Neural cell (in vitro differentiated cells): ENCODE results near the gene EXOC4. TPM values are rescaled to one million over a fixed set of nuclear protein-coding genes. Genes with fewer than 3 reads are reported as not detected.

Source experiments
- H2AFZ ChIP-seq: fragments of 200-600, 300-800 bp; sonication (generic), shearing (Covaris generic); 2 replicates; pipeline ENCODE4 v1.6.0; 2014; ENCODE audit warnings: low read depth, mild to moderate bottlenecking, antibody characterized with exemption, low read length, moderate library complexity
- H3F3A ChIP-seq: fragments of 200-600 bp; shearing (Covaris generic); 2 replicates; pipeline ENCODE4 v1.6.1; 2016; ENCODE audit warnings: mild to moderate bottlenecking, moderate library complexity, mixed read lengths, antibody characterized with exemption, low read length; ENCODE audit not compliant: insufficient read depth, poor library complexity, severe bottlenecking
- H3K27ac ChIP-seq: fragments of 200-600, 300-800 bp; sonication (generic), shearing (Covaris generic); 2 replicates; pipeline ENCODE4 v1.5.1; 2014; ENCODE audit warnings: mild to moderate bottlenecking, low read length, moderate library complexity
- H3K27me3 ChIP-seq: fragments of 300-800, 200-600 bp; sonication (generic), shearing (Covaris generic); 2 replicates; pipeline ENCODE4 v1.6.0; 2014; ENCODE audit warnings: mild to moderate bottlenecking, low read depth, low read length, moderate library complexity; ENCODE audit not compliant: insufficient read depth
- H3K36me3 ChIP-seq: fragments of 300-800, 200-600 bp; sonication (generic), shearing (Covaris generic); 2 replicates; pipeline ENCODE4 v1.5.1; 2014; ENCODE audit warnings: mild to moderate bottlenecking, antibody characterized with exemption, low read length, moderate library complexity; ENCODE audit not compliant: insufficient read depth
- H3K4me2 ChIP-seq: fragments of 300-800, 200-600 bp; sonication (generic), shearing (Covaris generic); 2 replicates; pipeline ENCODE4 v1.6.0; 2014; ENCODE audit warnings: mild to moderate bottlenecking, low read length
- H3K4me3 ChIP-seq: fragments of 300-800, 200-600 bp; sonication (generic), shearing (Covaris generic); 2 replicates; pipeline ENCODE4 v1.5.1; 2014; ENCODE audit warnings: mild to moderate bottlenecking, low read length, moderate library complexity
- H3K79me2 ChIP-seq: fragments of 200-600 bp; shearing (Covaris generic); replicated peaks from 2 replicates; pipeline ENCODE4 v1.6.0; 2014; ENCODE audit warnings: mild to moderate bottlenecking, low read length, moderate library complexity; ENCODE audit not compliant: insufficient read depth
- H3K9ac ChIP-seq: fragments of 300-800, 200-600 bp; sonication (generic), shearing (Covaris generic); 2 replicates; pipeline ENCODE4 v1.6.1; 2016; ENCODE audit warnings: mild to moderate bottlenecking, low read length, mixed read lengths
- H3K9me2 ChIP-seq: fragments of 200-600 bp; shearing (Covaris generic); 2 replicates; pipeline ENCODE4 v1.6.1; 2016; ENCODE audit warnings: mild to moderate bottlenecking, low read length, mixed read lengths; ENCODE audit not compliant: insufficient read depth
- H3K9me3 ChIP-seq: fragments of 200-600, 300-800 bp; sonication (generic), shearing (Covaris generic); 2 replicates; pipeline ENCODE4 v1.6.1; 2016; ENCODE audit warnings: mild to moderate bottlenecking, mixed run types, low read length, moderate library complexity, mixed read lengths
- H4K20me1 ChIP-seq: fragments of 200-600 bp; shearing (Covaris generic); 2 replicates; pipeline ENCODE4 v1.6.1; 2016; ENCODE audit warnings: mild to moderate bottlenecking, mixed run types; ENCODE audit not compliant: insufficient read depth
- EP300 ChIP-seq: fragments of 450-650 bp; conservative IDR thresholded peaks from 2 replicates; pipeline ENCODE4 v1.6.1; 2014; ENCODE audit warnings: antibody characterized with exemption, mild to moderate bottlenecking, moderate library complexity; ENCODE audit not compliant: poor library complexity, severe bottlenecking
- EZH2 ChIP-seq: fragments of 200-600, 300-800 bp; shearing (Covaris generic), sonication (generic); IDR thresholded peaks from 2 replicates; pipeline ENCODE4 v1.6.1; 2014; ENCODE audit warnings: antibody characterized with exemption, low read length, borderline replicate concordance, mild to moderate bottlenecking; ENCODE audit not compliant: insufficient read depth, poor library complexity, severe bottlenecking
- MXI1 ChIP-seq: fragments of 450-650 bp; conservative IDR thresholded peaks from 2 replicates; pipeline ENCODE4 v1.6.1; 2014; ENCODE audit warnings: antibody characterized with exemption, mild to moderate bottlenecking; ENCODE audit not compliant: poor library complexity, severe bottlenecking
- POLR2AphosphoS5 ChIP-seq: IDR thresholded peaks from 2 replicates; pipeline ENCODE4 v1.6.1; 2012
- RAD21 ChIP-seq: fragments of 450-650 bp; conservative IDR thresholded peaks from 2 replicates; pipeline ENCODE4 v1.6.1; 2014; ENCODE audit warnings: antibody characterized with exemption, mild to moderate bottlenecking, moderate library complexity
- SMC3 ChIP-seq: fragments of 450-650 bp; conservative IDR thresholded peaks from 2 replicates; pipeline ENCODE4 v1.6.1; 2014; ENCODE audit warnings: antibody characterized with exemption, mild to moderate bottlenecking, moderate library complexity; ENCODE audit not compliant: poor library complexity
- TAF1 ChIP-seq: IDR thresholded peaks from 2 replicates; pipeline ENCODE4 v1.6.1; 2012; ENCODE audit warnings: low read depth
- polyA plus RNA-seq: library from polyadenylated mRNA; depleted of rRNA; stranded (reverse); fragments of >200 nt; gene quantifications from 2 replicates; pipeline ENCODE4 v1.2.3, GENCODE V29; 2014
- TF ChIP-seq, protein P1 (sequence below): IDR thresholded peaks from 2 replicates; pipeline ENCODE4 v1.6.1; 2012; ENCODE audit warnings: borderline replicate concordance
- TF ChIP-seq, protein P2 (sequence below): fragments of 450-650 bp; IDR thresholded peaks from 2 replicates; pipeline ENCODE4 v1.5.1; 2014; ENCODE audit warnings: antibody characterized with exemption, mild to moderate bottlenecking, moderate library complexity; ENCODE audit not compliant: poor library complexity, severe bottlenecking

The EXOC4 gene
- polyA plus RNA-seq, 1 donor from 2014 or later, result 36.5 TPM

DNA sequence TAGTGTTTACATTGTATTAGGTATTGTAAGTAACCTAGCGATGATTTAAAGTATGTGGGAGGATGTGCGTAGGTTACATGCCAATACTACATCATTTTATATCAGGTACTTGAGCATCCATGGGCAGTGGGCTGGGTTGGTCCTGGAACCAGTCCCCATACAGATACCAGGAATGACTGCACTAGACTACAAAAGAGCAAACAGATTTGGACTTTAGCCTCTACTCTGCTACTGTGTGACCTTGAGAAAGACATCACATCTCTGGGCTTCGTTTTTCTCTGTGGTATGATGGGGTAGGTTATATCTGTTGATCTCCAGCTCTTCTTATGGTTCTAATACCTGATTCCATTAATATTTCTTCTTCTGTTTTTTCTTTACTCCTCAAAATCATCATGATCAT is 461.8 kb downstream of the EXOC4 start:
- Histone ChIP-seq H3K27me3 (no peaks in the 10 kb centered on the region), H3K36me3 (no peaks in the 10 kb centered on the region), H3K79me2 (no peaks in the 10 kb centered on the region), H3K9me3 (no peaks in the 10 kb centered on the region), H3K9me2 (no peaks in the 10 kb centered on the region), H2AFZ (no peak overlapping the region), H3K27ac (no peak overlapping the region), H3K4me3 (no peak overlapping the region), H4K20me1 (no peaks in the 10 kb centered on the region), H3F3A (no peaks in the 10 kb centered on the region), H3K9ac (no peak overlapping the region), H3K4me2 (no peak overlapping the region)
- TF ChIP-seq EP300, result no peak
- TF ChIP-seq, protein P1, sequence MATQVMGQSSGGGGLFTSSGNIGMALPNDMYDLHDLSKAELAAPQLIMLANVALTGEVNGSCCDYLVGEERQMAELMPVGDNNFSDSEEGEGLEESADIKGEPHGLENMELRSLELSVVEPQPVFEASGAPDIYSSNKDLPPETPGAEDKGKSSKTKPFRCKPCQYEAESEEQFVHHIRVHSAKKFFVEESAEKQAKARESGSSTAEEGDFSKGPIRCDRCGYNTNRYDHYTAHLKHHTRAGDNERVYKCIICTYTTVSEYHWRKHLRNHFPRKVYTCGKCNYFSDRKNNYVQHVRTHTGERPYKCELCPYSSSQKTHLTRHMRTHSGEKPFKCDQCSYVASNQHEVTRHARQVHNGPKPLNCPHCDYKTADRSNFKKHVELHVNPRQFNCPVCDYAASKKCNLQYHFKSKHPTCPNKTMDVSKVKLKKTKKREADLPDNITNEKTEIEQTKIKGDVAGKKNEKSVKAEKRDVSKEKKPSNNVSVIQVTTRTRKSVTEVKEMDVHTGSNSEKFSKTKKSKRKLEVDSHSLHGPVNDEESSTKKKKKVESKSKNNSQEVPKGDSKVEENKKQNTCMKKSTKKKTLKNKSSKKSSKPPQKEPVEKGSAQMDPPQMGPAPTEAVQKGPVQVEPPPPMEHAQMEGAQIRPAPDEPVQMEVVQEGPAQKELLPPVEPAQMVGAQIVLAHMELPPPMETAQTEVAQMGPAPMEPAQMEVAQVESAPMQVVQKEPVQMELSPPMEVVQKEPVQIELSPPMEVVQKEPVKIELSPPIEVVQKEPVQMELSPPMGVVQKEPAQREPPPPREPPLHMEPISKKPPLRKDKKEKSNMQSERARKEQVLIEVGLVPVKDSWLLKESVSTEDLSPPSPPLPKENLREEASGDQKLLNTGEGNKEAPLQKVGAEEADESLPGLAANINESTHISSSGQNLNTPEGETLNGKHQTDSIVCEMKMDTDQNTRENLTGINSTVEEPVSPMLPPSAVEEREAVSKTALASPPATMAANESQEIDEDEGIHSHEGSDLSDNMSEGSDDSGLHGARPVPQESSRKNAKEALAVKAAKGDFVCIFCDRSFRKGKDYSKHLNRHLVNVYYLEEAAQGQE, result no peak
- no peak for TF ChIP-seq SMC3
- TF ChIP-seq, protein P2, sequence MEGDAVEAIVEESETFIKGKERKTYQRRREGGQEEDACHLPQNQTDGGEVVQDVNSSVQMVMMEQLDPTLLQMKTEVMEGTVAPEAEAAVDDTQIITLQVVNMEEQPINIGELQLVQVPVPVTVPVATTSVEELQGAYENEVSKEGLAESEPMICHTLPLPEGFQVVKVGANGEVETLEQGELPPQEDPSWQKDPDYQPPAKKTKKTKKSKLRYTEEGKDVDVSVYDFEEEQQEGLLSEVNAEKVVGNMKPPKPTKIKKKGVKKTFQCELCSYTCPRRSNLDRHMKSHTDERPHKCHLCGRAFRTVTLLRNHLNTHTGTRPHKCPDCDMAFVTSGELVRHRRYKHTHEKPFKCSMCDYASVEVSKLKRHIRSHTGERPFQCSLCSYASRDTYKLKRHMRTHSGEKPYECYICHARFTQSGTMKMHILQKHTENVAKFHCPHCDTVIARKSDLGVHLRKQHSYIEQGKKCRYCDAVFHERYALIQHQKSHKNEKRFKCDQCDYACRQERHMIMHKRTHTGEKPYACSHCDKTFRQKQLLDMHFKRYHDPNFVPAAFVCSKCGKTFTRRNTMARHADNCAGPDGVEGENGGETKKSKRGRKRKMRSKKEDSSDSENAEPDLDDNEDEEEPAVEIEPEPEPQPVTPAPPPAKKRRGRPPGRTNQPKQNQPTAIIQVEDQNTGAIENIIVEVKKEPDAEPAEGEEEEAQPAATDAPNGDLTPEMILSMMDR, result no peak
- no peak for TF ChIP-seq POLR2AphosphoS5
- no peak for TF ChIP-seq MXI1
- TF ChIP-seq EZH2, result no peak
- no peak for TF ChIP-seq RAD21
- TF ChIP-seq TAF1, result no peak

DNA sequence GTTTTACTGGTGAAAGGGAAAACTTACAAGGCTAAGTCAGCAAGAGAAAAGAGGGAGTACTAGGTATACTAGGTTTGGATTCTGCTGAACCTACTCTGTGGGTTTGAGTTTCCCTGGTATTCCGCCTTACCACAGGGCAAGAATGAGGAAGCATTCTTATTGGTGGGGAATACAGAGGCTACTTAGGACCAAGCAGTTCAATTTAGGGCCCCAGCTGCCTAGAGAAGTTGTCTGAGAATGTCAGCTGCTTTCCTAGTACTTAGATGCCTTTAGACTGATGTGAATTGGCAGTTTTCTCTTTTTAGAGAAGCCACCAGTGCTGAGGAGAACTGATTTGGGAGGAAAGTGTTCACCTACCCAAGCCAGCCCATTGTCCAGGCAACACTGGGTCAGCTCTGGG is 465.3 kb downstream of the EXOC4 start:
- no peaks in the 10 kb centered on the region for H4K20me1 ChIP-seq
- H3K27ac ChIP-seq, result no peak overlapping the region
- H3F3A ChIP-seq, result no peaks in the 10 kb centered on the region
- H3K9ac ChIP-seq, result no peak overlapping the region
- H3K27me3 ChIP-seq, result no peaks in the 10 kb centered on the region
- H3K36me3 ChIP-seq, result no peaks in the 10 kb centered on the region
- no peak overlapping the region for H3K4me2 ChIP-seq
- no peaks in the 10 kb centered on the region for H3K79me2 ChIP-seq
- no peaks in the 10 kb centered on the region for H3K9me2 ChIP-seq
- H3K4me3 ChIP-seq, result no peak overlapping the region
- no peak overlapping the region for H2AFZ ChIP-seq
- no peaks in the 10 kb centered on the region for H3K9me3 ChIP-seq
- TF ChIP-seq SMC3 (no peak), RAD21 (no peak), TAF1 (no peak), POLR2AphosphoS5 (no peak), EZH2 (no peak), MXI1 (no peak), EP300 (no peak)
- TF ChIP-seq, protein P2, result no peak
- TF ChIP-seq, protein P1, result no peak
